Measurements from ENCODE around the gene NCOA3.
"Not testable (repeated sequence)": the region's sequence is repeated elsewhere in the genome, so short reads cannot be mapped to it uniquely, and the experiment has no call there.

NCOA3 gene

DNA sequence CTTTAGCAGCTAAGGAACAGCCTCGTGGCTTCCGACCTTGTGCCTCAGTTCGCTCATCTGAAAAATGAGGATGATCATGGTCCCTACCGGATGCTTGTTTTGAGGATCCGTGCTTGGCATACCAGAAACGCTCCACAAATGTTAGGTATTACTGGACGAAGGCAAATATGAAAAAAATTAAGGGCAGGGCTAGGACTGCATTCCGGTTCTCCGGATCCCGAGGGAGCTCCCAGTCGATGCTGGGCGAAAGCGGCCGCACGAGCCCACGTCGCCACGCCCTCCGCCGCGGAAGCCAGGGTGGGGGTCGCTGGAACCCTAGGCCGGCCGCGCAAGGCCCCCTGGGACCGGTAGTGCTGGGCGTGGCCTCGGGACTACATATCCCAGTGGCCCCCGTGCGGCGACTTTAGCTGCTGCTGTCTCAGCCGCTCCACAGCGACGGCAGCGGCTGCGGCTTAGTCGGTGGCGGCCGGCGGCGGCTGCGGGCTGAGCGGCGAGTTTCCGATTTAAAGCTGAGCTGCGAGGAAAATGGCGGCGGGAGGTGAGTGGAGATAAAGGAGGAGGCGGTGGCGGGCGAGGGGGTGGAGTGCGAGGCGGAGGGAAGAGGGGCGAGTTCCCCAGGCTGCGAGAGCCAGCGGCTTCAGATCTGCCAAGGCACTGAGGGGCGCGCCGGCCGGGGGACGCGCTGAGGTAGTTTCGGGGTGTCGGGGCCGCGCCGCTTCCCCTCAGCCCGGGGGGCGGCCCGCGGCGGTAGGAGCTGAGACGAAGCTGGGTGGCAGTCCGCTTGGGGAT, at the start of gene NCOA3:
Gene NCOA3 (plus strand): TSS at position 406 of the 789 bp plus-strand sequence. CDS start 120,361 bp downstream, outside the sequence.
- peak; percentile 90 for DNase-seq
- in situ Hi-C loops (cut with HindIII; ENCODE audit: low pct_ligation_motif_present, low pct_unique_long_range_greater_than_20kb, low sequenced_read_pairs): no loop called here

DNA sequence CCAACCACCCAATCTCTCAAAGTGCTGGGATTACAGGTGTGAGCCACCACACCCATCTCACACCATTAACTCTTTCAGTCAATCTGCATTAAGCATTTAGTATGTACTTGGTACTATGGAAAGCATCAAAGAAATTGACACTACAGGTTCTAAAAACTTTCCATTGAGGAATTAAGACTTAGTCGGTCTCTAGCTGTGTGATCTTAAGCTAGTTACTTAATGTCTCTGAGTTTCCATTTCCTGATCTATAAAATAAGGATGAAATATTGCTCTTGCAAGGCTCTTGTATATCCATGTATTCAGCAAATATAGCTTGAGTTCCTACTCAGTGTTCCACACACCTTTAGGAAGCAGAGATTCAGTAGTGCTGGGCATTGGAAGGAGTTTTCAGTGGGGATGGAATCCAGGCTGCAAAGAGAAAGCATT, 48.9 kb upstream of the NCOA3 start:
- in situ Hi-C loops (cut with HindIII; ENCODE audit: low pct_ligation_motif_present, low pct_unique_long_range_greater_than_20kb, low sequenced_read_pairs): no loop called here
- no peak for DNase-seq

DNA sequence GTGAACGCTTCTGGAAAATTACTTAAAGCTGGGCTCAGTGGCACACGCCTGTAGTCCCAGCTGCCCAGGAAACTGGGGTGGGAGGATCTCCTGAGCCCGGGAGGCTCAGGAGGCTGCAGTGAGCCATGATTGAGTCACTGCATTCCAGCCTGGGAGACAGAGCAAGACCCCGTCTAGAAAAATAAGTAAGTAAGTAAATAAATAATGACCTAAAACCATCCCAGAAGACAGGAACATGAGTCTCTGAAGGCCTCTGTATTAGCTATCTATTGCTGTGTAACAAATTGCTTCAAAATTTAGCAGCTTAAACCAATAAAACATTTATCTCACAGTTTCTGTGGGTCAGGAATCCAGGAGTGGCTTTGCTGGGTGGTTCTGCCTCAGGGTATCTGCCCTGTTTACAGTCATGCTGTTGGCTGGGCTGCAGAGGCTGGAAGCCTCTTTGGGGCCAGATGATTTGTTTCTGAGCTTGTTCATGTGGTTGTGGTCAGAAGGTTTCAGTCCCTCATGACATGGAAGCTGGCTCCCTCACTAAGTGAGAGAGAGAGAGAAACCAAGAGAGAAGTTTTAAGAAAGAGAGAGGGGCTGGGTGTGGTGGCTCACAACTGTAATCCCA, 48.4 kb upstream of the NCOA3 start:
- in situ Hi-C loops (cut with HindIII; ENCODE audit: low pct_ligation_motif_present, low pct_unique_long_range_greater_than_20kb, low sequenced_read_pairs): no loop called here
- peak; percentile 67 for DNase-seq

DNA sequence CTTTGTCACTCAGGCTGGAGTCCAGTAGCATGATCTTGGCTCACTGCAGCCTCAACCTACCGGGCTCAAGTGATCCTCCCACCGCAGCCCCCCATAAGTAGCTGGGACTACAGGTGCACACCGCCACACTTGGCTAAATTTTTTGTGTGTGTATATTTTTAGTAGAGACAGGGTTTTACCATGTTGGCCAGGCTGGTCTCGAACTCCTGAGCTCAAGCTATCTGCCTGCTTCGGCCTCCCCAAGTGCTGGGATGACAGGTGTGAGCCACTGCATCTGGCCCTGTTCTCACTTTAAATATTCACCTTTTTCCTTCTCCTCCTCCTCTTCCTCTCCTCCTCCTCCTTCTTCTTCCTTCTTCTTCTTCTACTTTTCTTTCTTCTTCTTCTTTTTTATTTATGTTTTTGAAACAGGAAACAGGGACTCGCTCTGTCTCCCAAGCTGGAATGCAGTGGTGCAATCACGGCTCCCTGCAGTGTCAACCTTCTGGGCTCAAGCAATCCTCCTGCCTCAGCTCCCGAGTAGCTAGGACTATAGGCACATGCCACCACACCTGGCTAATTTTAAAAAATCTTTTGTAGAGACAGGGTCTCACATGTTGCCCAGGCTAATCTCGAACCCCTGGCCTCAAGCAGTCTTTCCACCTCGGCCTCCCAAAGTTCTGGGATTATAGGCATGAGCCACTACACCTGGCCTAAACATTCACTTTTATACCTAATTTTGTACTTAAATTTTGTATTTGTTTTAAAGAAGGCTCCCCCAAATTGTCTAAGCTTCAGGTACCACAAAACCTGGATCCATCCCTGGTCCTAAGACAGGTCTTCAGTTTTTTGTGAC, 47.2 kb upstream of the NCOA3 start:
- in situ Hi-C loops (cut with HindIII; ENCODE audit: low pct_ligation_motif_present, low pct_unique_long_range_greater_than_20kb, low sequenced_read_pairs): no loop called here
- DNase-seq: no peak

DNA sequence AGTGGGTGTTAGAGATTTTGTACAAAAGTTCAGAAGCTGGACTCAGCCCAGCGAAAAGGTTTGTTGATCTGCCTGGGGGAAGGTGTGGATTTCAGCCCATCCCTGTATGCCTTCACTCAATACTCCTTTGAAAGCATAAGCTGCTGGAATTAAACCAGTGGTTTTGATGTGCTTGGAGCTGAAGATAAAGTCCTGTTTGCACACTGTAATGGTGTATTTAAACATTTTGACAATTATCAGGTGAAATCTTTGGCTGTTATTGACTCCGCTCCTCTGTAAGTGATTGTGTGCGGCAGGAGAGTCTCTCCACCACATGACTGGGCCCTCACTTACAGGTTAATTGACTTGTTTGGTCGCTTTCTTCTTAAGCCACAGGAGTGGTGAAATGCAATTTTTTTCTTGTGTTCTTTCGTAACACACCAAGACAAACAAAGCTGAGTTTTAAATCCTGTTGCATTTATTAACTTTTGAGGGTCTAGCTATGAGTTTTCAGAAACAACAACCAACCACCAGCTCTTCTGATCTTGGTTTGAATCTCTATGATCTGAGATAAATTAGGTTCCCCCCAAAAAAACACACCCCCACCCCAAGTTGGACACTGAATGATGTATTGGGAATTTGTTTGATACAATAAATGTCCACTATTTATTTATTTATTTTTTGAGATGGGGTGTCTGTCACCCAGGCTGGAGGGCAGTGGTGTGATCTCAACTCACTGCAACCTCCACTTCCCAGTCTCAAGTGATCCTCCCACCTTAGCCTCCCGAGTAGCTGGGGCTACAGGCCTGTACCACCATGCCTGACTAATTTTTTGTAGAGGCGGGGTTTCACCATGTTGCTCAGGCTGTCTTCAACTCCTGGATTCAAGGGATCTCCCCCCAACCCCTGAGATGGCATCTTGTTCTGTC, 46.3 kb upstream of the NCOA3 start:
- no peak for DNase-seq
- in situ Hi-C loops (cut with HindIII; ENCODE audit: low pct_ligation_motif_present, low pct_unique_long_range_greater_than_20kb, low sequenced_read_pairs): no loop called here

DNA sequence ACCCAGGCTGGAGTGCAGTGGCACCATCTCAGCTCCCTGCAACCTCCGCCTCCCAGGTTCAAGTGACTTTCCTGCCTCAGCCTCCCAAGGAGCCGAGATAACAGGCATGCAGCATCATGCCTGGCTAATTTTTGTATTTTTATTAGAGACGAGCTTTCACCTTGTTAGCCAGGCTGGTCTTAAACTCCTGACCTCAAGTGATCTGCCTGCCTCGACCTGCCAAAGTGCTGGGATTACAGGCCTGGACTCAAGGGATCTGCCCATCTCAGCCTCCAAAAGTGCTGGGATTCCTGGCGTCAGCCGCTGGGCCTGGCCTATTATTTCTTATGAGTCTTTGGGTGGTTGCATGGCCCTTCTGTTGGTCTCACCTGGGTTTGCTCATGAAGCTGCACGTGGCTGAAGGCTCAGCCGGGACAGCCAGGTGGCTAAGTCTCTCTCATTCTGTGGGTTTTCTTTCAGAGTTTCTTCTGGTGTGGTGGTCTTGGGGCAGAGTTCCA, 45.6 kb upstream of the NCOA3 start:
- in situ Hi-C loops (cut with HindIII; ENCODE audit: low pct_ligation_motif_present, low pct_unique_long_range_greater_than_20kb, low sequenced_read_pairs): no loop called here

DNA sequence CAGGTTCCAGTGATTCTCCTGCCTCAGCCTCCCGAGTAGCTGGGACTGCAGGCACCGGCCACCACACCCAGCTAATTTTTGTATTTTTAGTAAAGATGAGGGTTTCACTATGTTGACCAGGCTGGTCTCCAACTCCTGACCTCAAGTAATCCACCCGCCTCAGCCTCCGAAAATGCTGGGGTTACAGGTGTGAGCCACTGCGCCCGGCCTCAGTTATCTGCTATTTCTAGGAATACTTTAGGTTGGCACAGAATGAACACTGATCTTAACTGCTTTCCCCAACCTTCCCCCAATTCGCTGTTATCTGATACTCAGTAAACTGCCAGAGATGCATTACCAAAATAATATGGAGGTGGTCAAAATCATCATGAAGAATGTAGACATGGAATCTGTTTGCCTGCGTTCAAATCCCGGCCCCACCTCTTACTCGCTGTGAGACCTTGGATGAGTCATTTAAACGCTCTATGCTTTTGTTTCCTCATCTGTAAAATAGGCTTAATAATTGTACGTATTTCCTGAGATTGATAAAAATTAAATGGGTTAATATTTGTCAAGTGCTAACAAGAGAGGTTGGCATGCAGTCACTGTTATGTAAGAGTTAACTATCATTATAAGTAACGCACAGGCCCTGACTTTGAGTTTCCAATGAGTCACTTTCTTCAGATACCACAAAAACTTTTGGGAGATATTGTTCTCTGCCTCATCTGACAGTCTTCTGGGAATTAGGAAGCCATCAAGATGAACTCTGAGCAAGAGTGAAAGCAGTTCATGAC, 44.5 kb upstream of the NCOA3 start:
- DNase-seq: peak; percentile 42
- in situ Hi-C loops (cut with HindIII; ENCODE audit: low pct_ligation_motif_present, low pct_unique_long_range_greater_than_20kb, low sequenced_read_pairs): no loop called here

More for the DNA sequence above, 45.6 kb upstream of the NCOA3 start:
- no peak for DNase-seq

DNA sequence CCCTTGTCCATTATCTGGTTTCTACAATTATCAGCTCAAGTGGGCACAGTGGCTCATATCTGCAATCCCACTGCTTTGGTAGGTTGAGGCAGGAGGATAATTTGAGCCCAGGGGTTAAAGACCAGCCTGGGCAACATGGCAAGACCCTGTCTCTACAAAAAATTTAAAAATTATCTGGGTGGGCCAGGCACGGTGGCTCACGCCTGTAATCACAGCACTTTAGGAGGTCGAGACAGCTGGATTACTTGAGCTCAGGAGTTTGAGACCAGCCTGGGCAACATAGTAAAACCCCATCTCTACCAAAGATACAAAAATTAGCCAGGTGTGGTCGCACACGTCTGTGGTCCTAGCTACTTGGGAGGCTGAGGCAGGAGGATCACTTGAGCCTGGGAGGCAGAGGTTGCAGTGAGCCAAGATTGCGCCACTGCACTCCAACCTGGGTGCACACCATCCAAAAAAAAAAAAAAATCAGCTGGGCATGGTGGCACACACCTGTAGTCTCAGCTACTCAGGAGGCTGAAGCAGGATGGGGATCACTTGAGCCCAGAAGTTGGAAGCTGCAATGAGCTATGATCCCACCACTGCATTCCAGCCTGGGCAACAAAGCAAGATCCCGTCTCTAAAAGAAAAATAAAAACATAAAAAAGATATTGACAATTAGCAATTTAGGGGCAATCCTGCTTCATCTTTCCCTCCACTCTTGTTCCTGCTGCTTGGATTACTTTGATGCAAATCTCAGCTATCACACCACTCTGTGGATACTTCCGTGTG, 43.2 kb upstream of the NCOA3 start:
- DNase-seq; in situ Hi-C loops (cut with HindIII; ENCODE audit: low pct_ligation_motif_present, low pct_unique_long_range_greater_than_20kb, low sequenced_read_pairs): not testable (repeated sequence)

DNA sequence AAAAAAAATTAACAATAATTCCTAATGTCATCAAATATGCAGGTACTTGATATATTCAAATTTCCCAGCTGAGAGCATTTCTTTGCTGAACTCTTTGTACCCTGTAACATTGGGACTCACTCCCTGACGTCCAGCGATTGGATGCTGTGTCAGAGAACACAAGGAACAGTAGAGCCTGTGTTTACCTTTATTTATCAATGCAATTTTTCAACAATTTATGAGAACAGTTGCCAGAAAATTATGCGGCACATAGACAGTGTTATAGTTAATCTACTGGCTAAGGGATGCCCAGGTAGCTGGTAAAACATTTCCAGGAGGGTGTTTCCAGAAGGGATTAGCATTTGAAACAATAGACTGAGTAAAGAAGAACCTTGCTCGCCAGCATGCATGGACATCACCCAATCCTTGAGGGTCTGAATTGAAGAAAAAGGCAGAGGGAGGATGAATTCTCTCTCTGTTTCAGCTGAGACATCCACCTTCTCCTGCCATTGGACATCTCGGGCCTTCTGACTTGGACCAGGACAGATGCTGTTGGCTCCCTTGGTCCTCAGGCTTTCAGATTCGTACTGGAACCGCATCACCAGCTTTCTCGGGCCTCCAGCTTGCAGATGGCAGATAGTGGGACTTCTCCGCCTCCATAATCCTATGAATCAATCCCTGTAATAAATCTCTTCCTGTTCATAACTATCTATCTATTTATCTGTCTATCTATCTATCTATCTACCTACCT, 42.2 kb upstream of the NCOA3 start:
- in situ Hi-C loops (cut with HindIII; ENCODE audit: low pct_ligation_motif_present, low pct_unique_long_range_greater_than_20kb, low sequenced_read_pairs): no loop called here

DNA sequence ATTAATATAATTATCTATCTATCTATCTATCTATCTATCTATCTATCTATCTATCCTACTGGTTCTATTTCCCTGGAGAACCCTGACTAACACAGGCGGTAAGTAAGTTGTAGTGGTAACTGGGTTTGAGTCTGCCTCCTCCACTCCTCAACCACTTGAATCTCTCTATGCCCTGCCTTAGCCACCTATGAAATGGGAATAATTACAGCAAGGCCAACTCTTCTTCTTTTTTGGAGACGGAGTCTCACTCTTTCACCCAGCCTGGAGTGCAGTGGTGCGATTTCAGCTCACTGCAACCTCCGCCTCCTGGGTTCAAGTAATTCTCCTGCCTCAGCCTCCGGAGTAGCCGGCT, 41.0 kb upstream of the NCOA3 start:
- in situ Hi-C loops (cut with HindIII; ENCODE audit: low pct_ligation_motif_present, low pct_unique_long_range_greater_than_20kb, low sequenced_read_pairs); DNase-seq: not testable (repeated sequence)

More for the DNA sequence above, 42.2 kb upstream of the NCOA3 start:
- no peak for DNase-seq

DNA sequence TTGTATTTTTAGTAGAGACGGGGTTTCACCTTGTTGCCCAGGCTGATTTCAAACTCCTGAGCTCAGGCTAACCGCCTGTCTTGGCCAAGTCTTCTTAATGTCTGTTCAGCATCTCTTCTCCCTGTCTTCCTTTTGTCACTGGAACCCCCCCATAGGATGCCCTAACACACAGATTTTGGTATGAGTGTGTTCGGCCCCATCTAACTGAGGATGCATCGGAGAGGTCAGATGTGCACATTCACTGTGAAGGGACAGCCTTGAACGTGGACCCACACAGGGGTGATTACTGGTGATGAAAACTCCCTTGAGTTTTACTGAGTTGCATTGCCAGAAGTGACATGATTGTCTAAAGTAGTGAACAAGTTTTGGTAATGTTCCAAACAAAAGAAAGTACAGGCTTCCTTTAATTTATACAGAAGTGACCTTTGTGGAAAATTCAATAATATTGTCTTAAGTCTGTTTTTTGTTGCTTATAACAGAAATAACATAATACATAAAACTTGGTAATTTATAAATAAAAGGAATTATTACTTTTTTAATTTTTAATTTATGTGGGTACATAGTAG, 40.5 kb upstream of the NCOA3 start:
- in situ Hi-C loops (cut with HindIII; ENCODE audit: low pct_ligation_motif_present, low pct_unique_long_range_greater_than_20kb, low sequenced_read_pairs): no loop called here
- DNase-seq: no peak

DNA sequence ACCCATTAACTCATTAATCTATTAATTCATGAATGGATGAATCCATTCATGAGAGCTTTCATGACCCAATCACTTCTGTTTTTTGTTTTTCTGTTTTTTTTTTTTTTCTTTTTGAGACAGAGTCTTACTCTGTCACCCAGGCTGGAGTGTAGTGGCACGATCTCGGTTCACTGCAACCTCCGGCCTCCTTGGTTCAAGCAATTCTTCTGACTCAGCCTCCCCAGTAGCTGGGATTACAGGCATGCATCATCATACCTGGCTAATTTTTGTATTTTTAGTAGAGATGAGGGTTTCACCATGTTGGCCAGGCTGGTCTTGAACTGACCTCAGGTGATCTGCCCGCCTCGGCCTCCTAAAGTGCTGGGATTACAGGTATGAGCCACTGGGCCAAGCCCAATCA, 39.8 kb upstream of the NCOA3 start:
- DNase-seq; in situ Hi-C loops (cut with HindIII; ENCODE audit: low pct_ligation_motif_present, low pct_unique_long_range_greater_than_20kb, low sequenced_read_pairs): not testable (repeated sequence)

DNA sequence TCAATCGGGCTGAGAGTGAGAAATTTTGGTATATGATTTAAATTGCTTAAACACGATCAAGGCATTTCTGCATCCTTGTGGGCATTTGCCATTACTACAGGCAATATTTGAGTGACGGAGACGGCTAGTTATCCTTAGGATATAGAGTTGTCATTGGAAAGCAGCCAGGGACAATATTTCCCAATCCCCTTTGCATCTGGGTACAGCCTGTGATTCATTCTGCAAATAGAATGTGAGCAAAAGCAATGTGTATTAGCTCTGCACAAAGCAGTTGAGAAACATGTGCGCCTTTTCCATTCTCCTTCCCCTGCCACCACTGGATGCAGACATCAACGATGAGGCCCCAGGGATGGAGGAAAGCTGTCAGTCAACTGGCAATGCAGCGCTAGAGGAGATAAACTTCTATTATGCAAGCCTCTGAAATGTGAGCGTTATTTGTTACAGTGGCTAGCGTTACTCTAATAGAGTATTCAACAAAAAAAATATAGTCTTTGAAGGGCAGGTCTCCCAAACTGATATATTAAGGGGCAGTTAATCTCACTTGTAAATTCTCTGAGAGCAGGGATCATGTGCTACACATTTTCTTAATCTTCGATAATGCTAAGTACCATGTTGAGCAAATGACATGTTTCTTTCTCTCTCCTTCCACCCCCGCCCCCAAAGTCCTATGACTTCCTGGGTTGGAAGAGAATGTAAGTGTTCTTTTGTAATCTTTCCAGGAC, 37.1 kb upstream of the NCOA3 start:
- in situ Hi-C loops (cut with HindIII; ENCODE audit: low pct_ligation_motif_present, low pct_unique_long_range_greater_than_20kb, low sequenced_read_pairs): no loop called here
- DNase-seq: peak; percentile 67

DNA sequence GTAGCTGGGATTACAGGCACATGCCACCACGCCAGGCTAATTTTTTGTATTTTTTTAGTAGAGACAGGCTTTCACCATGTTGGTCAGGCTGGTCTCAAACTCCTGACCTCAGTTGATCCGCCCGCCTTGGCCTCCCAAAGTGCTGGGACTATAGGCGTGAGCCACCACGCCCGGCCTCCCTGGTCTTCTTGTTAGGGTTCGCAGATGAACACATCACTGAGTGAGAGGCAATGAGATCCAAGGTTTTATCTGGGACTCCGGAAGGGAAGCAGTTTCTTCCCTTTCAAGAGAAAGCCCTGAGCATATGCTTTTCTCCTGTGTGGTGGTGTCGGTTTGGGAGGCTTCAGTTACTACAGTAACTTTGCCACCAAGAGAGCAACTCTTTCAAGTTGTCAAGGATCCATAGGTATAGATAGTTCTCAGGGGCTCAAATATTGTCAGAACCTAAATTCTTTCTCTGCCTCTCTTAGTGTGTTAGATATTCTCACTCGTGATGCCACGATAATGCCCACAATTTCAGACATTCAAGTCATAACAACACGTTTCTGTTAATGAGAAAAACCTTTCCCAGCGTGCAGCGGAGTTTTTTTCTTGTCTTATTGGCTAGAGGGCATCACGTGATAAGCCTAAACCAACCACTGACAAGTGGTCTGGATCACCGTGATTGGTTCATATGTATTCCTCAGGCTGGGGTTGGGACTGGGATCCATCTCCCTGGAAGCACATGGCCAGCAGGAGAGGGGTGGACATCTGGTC, 36.2 kb upstream of the NCOA3 start:
- in situ Hi-C loops (cut with HindIII; ENCODE audit: low pct_ligation_motif_present, low pct_unique_long_range_greater_than_20kb, low sequenced_read_pairs): no loop called here
- no peak for DNase-seq

DNA sequence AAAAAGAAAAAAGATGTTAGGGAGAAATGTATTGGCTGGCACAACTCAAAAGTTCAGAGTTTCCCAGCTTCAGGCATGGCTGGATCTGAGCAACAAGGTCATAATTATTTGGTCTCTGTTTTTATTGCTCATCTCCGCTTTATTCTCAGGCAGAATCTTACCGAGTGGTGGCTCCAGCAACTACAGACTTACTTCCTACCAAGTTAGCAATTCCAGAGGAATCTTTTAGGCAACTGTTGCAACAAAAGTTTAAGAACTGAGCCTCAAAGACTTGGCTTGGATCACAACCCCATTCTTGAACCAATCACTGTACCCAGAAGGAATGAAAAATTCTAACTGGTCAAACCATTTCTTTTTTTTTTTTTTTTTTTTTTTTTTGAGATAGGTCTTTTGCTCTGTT, 35.5 kb upstream of the NCOA3 start:
- DNase-seq: no peak
- in situ Hi-C loops (cut with HindIII; ENCODE audit: low pct_ligation_motif_present, low pct_unique_long_range_greater_than_20kb, low sequenced_read_pairs): no loop called here
